DOHH2 (cell line): ENCODE data around the gene ANO6.

Experiments
- H3F3A ChIP-seq: fragments of 200-600 bp; sonication (generic), shearing (Covaris generic); 2 replicates; pipeline ENCODE4 v1.6.0; 2016; ENCODE audit warnings: antibody characterized with exemption, mild to moderate bottlenecking; ENCODE audit not compliant: control insufficient read depth, insufficient read depth
- H3K27ac ChIP-seq: fragments of 200-600 bp; sonication (generic); 2 replicates; pipeline ENCODE4 v1.5.1; 2014; ENCODE audit warnings: low read depth, mild to moderate bottlenecking, low read length, moderate library complexity
- H3K27me3 ChIP-seq: fragments of 200-600 bp; sonication (generic); 2 replicates; pipeline ENCODE4 v1.6.1; 2014; ENCODE audit warnings: mild to moderate bottlenecking, low read length, mixed read lengths; ENCODE audit not compliant: control insufficient read depth
- H3K36me3 ChIP-seq: fragments of 200-600 bp; sonication (generic); 2 replicates; pipeline ENCODE4 v1.6.1; 2014; ENCODE audit warnings: mild to moderate bottlenecking, low read length, moderate library complexity, mixed read lengths; ENCODE audit not compliant: control insufficient read depth
- H3K4me1 ChIP-seq: fragments of 200-600 bp; sonication (generic); 2 replicates; pipeline ENCODE4 v1.6.1; 2014; ENCODE audit warnings: mild to moderate bottlenecking, low read length, mixed read lengths; ENCODE audit not compliant: control insufficient read depth
- H3K4me2 ChIP-seq: fragments of 200-600 bp; sonication (generic); 2 replicates; pipeline ENCODE4 v1.6.0; 2014; ENCODE audit warnings: mild to moderate bottlenecking, low read length, moderate library complexity
- H3K4me3 ChIP-seq: fragments of 200-600 bp; sonication (generic); 2 replicates; pipeline ENCODE4 v1.5.1; 2014; ENCODE audit warnings: mild to moderate bottlenecking, low read length, mixed read lengths
- H3K79me2 ChIP-seq: fragments of 200-600 bp; sonication (generic); 2 replicates; pipeline ENCODE4 v1.6.1; 2014; ENCODE audit warnings: mild to moderate bottlenecking, low read length, mixed read lengths; ENCODE audit not compliant: control insufficient read depth
- H3K9me2 ChIP-seq: fragments of 200-600 bp; sonication (generic); replicated peaks from 2 replicates; pipeline ENCODE4 v1.6.1; 2014; ENCODE audit warnings: mild to moderate bottlenecking, low read length, mixed read lengths; ENCODE audit not compliant: control insufficient read depth
- H3K9me3 ChIP-seq: fragments of 200-600 bp; sonication (generic); 2 replicates; pipeline ENCODE4 v1.6.1; 2014; ENCODE audit warnings: antibody characterized with exemption, low read length, mixed read lengths; ENCODE audit not compliant: control insufficient read depth, insufficient read depth
- H4K20me1 ChIP-seq: fragments of 200-600 bp; sonication (generic); 2 replicates; pipeline ENCODE4 v1.6.0; 2014; ENCODE audit warnings: low read depth, mild to moderate bottlenecking, antibody characterized with exemption, low read length, moderate library complexity; ENCODE audit not compliant: control insufficient read depth, insufficient read depth
- EZH2phosphoT487 ChIP-seq: fragments of 200-600 bp; sonication (generic); IDR thresholded peaks from 2 replicates; pipeline ENCODE4 v1.6.1; 2017; ENCODE audit warnings: borderline replicate concordance, mild to moderate bottlenecking, antibody characterized with exemption, low read length, moderate library complexity, mixed read lengths
- TF ChIP-seq, protein P1 (sequence below): fragments of 200-600 bp; sonication (generic); IDR thresholded peaks from one replicate; pipeline ENCODE4 v1.5.1; 2014; ENCODE audit warnings: antibody characterized with exemption, mild to moderate bottlenecking, low read depth, low read length; ENCODE audit not compliant: poor library complexity, severe bottlenecking

ANO6 gene

DNA sequence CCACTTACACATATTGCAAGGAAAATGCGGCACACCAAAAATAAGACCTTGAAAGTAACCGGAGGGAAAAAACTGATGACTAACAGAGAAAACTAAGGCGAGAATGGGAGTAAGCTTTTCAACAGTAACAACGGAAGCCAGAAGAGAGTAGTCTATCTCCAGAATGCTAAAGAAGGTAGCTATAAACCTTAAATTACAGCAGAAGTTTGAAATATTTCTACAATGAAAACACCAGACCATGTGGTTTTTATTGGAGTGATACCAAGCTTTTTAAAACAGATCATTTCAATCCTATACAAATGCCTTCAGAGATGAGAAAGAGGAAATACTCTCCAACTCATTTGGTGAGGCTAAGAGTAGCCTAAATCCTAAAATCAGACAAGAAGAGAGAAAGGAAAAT is 209.5 kb downstream of the ANO6 start:
- Histone ChIP-seq H3K4me2 (no peak overlapping the region), H3K27ac (no peak overlapping the region), H3K27me3 (no peaks in the 10 kb centered on the region), H4K20me1 (no peaks in the 10 kb centered on the region), H3K4me3 (no peak overlapping the region), H3F3A (no peaks in the 10 kb centered on the region), H3K4me1 (no peaks in the 10 kb centered on the region), H3K36me3 (peaks cover 39% of the 10 kb centered on the region), H3K79me2 (no peaks in the 10 kb centered on the region), H3K9me3 (no peaks in the 10 kb centered on the region), H3K9me2 (no peaks in the 10 kb centered on the region)
- no peak for TF ChIP-seq EZH2phosphoT487
- TF ChIP-seq, protein P1, sequence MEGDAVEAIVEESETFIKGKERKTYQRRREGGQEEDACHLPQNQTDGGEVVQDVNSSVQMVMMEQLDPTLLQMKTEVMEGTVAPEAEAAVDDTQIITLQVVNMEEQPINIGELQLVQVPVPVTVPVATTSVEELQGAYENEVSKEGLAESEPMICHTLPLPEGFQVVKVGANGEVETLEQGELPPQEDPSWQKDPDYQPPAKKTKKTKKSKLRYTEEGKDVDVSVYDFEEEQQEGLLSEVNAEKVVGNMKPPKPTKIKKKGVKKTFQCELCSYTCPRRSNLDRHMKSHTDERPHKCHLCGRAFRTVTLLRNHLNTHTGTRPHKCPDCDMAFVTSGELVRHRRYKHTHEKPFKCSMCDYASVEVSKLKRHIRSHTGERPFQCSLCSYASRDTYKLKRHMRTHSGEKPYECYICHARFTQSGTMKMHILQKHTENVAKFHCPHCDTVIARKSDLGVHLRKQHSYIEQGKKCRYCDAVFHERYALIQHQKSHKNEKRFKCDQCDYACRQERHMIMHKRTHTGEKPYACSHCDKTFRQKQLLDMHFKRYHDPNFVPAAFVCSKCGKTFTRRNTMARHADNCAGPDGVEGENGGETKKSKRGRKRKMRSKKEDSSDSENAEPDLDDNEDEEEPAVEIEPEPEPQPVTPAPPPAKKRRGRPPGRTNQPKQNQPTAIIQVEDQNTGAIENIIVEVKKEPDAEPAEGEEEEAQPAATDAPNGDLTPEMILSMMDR, result no peak

DNA sequence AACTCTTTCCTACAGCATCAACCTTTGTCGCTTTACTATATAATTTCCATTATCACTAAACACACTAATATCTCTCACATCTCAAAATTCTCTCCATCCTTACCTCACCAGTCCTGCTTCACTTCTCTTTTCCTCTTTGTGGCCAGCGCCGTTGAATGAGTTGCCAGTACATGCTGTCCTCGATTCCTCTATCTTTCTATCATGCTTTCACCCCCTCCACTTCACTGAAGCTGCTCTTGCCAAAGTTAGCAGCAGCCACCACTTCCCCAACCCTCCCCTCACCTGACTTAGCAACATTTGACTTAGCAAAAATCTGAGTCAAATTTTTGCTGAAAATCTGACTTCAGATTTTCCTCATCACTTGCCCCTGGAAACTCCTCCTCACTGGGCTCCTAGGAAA is 210.4 kb downstream of the ANO6 start:
- no peak overlapping the region for H3K4me2 ChIP-seq
- H3K36me3 ChIP-seq, result peaks cover 37% of the 10 kb centered on the region
- H3K27me3 ChIP-seq, result no peaks in the 10 kb centered on the region
- H3K79me2 ChIP-seq, result no peaks in the 10 kb centered on the region
- no peaks in the 10 kb centered on the region for H4K20me1 ChIP-seq
- no peaks in the 10 kb centered on the region for H3K9me2 ChIP-seq
- H3F3A ChIP-seq, result no peaks in the 10 kb centered on the region
- H3K9me3 ChIP-seq, result no peaks in the 10 kb centered on the region
- no peak overlapping the region for H3K4me3 ChIP-seq
- H3K27ac ChIP-seq, result no peak overlapping the region
- no peaks in the 10 kb centered on the region for H3K4me1 ChIP-seq
- TF ChIP-seq EZH2phosphoT487, result no peak
- TF ChIP-seq, protein P1, result no peak

DNA sequence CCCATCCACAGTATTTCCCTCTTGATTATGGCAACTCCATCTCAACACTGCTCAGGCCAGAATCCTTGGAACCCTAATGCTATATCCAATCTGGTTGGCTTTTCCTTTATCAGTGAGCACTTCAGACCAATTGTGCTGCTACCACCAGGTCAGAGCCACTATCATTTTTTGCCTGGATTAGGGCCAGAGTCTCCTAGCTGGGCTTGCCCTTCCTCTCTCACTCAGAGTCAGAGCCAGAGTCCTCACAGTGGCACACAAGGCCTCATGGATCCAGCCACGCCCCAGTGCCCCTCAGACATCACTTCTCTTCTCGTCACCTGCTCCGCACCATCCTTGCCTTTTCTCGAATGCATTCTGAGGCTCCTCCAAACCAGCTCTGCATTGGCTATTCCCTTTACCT is 211.1 kb downstream of the ANO6 start:
- Histone ChIP-seq H3K9me3 (no peaks in the 10 kb centered on the region), H3K4me1 (no peaks in the 10 kb centered on the region), H3K79me2 (no peaks in the 10 kb centered on the region), H3K27ac (no peak overlapping the region), H3K4me3 (no peak overlapping the region), H3K27me3 (no peaks in the 10 kb centered on the region), H3K9me2 (no peaks in the 10 kb centered on the region), H3K4me2 (no peak overlapping the region), H4K20me1 (no peaks in the 10 kb centered on the region), H3K36me3 (peaks cover 37% of the 10 kb centered on the region), H3F3A (no peaks in the 10 kb centered on the region)
- TF ChIP-seq, protein P1, result no peak
- TF ChIP-seq EZH2phosphoT487, result no peak

DNA sequence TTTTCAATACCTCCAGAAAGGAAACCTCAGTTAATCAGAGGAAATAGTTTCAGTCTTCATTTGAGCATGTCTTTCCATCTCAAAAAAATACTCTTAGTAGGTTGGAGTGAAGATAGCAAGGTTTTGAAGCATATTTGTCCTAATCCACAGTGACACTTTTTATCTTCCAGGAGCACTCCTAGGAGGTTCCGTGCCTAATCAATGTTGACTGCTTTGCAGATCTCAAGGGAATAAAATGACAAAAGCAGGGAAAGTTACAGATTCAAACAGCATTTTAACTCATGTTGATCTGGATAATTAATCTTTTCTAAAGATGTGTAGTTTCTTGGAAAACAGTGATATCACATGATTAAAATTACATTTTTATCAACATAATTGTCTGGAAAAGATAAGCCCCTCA is 213.9 kb downstream of the ANO6 start:
- H3K36me3 ChIP-seq, result peaks cover 19% of the 10 kb centered on the region
- no peaks in the 10 kb centered on the region for H3K9me2 ChIP-seq
- no peaks in the 10 kb centered on the region for H3K27me3 ChIP-seq
- H3F3A ChIP-seq, result no peaks in the 10 kb centered on the region
- TF ChIP-seq, protein P1, result no peak
- TF ChIP-seq EZH2phosphoT487, result no peak
- no peaks in the 10 kb centered on the region for H3K9me3 ChIP-seq
- no peaks in the 10 kb centered on the region for H4K20me1 ChIP-seq
- no peaks in the 10 kb centered on the region for H3K4me1 ChIP-seq
- no peaks in the 10 kb centered on the region for H3K79me2 ChIP-seq
- no peak overlapping the region for H3K4me3 ChIP-seq
- no peak overlapping the region for H3K4me2 ChIP-seq
- H3K27ac ChIP-seq, result no peak overlapping the region
